ENCODE measurements around the gene TXNL4A. TPM values are rescaled to one million over a fixed set of nuclear protein-coding genes. Genes with fewer than 3 reads are reported as not detected.

TXNL4A gene
- polyA plus RNA-seq, 1 of the 3 experiments (the other 2 are of a cell fraction), result 158 TPM

- Histone ChIP-seq H3K9ac (no peak overlapping the region), H3K27ac (ENCODE audit: low read depth in 2 of 2, low read length in 1 of 2) (no peak overlapping the region), H4K20me1 (ENCODE audit: insufficient read depth) (peaks cover 35% of the 10 kb centered on the region), H3K79me2 (ENCODE audit: insufficient read depth) (peaks cover 51% of the 10 kb centered on the region), H3K9me3 (no peaks in the 10 kb centered on the region), H2AFZ (ENCODE audit: low read depth) (no peak overlapping the region), H3K27me3 (ENCODE audit: insufficient read depth) (no peaks in the 10 kb centered on the region), H3K4me1 (ENCODE audit: control insufficient read depth in 1 of 2, insufficient read depth in 2 of 2, low read depth in 1 of 2, low read length in 1 of 2) (no peaks in the 10 kb centered on the region; a peak in 1 of 4 replicates), H3K36me3 (replicated peaks in 1 of 2; ENCODE audit: control insufficient read depth in 1 of 2, insufficient read depth in 2 of 2, low read length in 1 of 2) (peaks cover 21 to 56% of the 10 kb centered on the region in 2 experiments), H3K4me3 (ENCODE audit: low read depth in 2 of 2, low read length in 1 of 2) (no peak overlapping the region), H3K4me2 (no peak overlapping the region), H3F3A (replicated peaks; ENCODE audit: insufficient read depth) (peaks cover 10% of the 10 kb centered on the region), H3K9me2 (no peaks in the 10 kb centered on the region)
- CTCF ChIA-PET, result no interaction called here
- TF ChIP-seq FOXJ3 (CRISPR knock-in tag; IDR thresholded peaks at IDR 0.05) (no peak), YY1 (IDR thresholded peaks at IDR 0.05; ENCODE audit: low read depth) (no peak), TAF1 (IDR thresholded peaks at IDR 0.05; ENCODE audit: borderline replicate concordance, low read depth, low read length) (no peak), FOSL2 (IDR thresholded peaks at IDR 0.05; ENCODE audit: borderline replicate concordance, low read depth) (no peak), RFX5 (IDR thresholded peaks at IDR 0.05; ENCODE audit: low read length) (no peak), CTCF (IDR thresholded peaks at IDR 0.05) (no peak), POLR2AphosphoS5 (IDR thresholded peaks at IDR 0.05; ENCODE audit: low read depth, low read length) (no peak), RXRA (IDR thresholded peaks at IDR 0.05; ENCODE audit: borderline replicate concordance, low read depth) (no peak), ZBTB33 (IDR thresholded peaks at IDR 0.05; ENCODE audit: borderline replicate concordance, low read depth) (no peak), NFIC (IDR thresholded peaks at IDR 0.05; ENCODE audit: borderline replicate concordance) (no peak), MEF2A (IDR thresholded peaks at IDR 0.05; ENCODE audit: borderline replicate concordance, low read depth) (no peak), MXI1 (IDR thresholded peaks at IDR 0.05; ENCODE audit: low read depth, low read length) (no peak), TCF12 (IDR thresholded peaks at IDR 0.05) (no peak), SIN3A (IDR thresholded peaks at IDR 0.05; ENCODE audit: borderline replicate concordance, low read depth, low read length) (no peak), PBX3 (IDR thresholded peaks at IDR 0.05) (no peak), JUND (IDR thresholded peaks at IDR 0.05) (no peak), GATA2 (CRISPR knock-in tag; IDR thresholded peaks at IDR 0.05) (no peak), NRF1 (IDR thresholded peaks at IDR 0.05; ENCODE audit: low read depth, low read length) (no peak), RAD21 (IDR thresholded peaks at IDR 0.05; ENCODE audit: low read length) (no peak)
- POLR2A ChIA-PET, result no interaction called here
- DNase-seq, result no peak
- WGBS (ENCODE audit: low lambda C conversion rate), result 93% methylated on average over 9 of the region's 9 CpGs
Observed at GRCh38 chr18:79971986-79972385, 16.4 kb downstream of the TXNL4A start.

Data from SK-N-SH (cell line).